ENCODE results near the gene PTGIS.

The PTGIS gene

DNA sequence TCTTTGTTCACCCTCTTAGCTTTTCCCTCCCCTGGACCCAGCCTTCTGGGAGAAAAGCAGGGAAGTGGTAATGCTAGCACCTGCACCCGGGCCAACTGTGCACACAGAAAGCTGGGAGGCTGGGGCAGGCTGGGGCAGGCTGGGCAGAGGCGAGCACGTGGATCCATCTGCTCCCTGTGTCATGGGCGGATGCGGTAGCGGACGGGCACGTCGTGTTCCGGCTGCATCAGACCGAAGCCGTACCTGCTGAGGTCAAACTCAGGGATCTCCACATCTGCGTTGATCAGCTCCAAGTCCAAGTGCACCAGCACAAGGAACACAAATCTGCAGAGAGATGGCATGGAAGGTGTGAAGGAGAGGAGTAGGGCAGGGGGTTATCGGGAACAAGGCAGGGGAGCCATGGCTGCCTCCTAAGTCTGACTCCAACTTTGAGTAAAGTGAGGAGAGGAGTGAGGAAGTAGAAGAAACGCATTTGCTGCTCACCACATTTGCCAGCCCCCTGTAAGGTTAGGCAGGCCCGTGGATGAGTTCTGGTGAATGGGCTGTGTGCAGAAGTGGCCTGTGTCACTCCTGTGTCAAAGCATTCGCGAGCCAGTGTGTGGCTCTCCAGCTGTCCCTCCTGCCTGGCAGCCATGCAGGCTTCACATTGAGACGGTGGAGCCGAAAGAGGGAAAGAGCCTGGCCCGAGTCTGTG lies 60.0 kb downstream of the PTGIS start:
- Histone ChIP-seq H3K9ac (ENCODE audit: low read length) (no peak overlapping the region), H3K4me1 (ENCODE audit: control insufficient read depth, insufficient read depth, low read length) (no peaks in the 10 kb centered on the region), H3K27me3 (ENCODE audit: control insufficient read depth, insufficient read depth, low read length) (no peaks in the 10 kb centered on the region), H3K36me3 (ENCODE audit: control insufficient read depth, insufficient read depth, low read length) (peaks cover 2% of the 10 kb centered on the region; the same call in 1 of the 2 replicates), H3K9me3 (ENCODE audit: control insufficient read depth, insufficient read depth, low read depth, low read length) (no peaks in the 10 kb centered on the region), H3K4me3 (ENCODE audit: low read depth, low read length) (no peak overlapping the region), H3K27ac (ENCODE audit: low read depth, low read length) (no peak overlapping the region)

DNA sequence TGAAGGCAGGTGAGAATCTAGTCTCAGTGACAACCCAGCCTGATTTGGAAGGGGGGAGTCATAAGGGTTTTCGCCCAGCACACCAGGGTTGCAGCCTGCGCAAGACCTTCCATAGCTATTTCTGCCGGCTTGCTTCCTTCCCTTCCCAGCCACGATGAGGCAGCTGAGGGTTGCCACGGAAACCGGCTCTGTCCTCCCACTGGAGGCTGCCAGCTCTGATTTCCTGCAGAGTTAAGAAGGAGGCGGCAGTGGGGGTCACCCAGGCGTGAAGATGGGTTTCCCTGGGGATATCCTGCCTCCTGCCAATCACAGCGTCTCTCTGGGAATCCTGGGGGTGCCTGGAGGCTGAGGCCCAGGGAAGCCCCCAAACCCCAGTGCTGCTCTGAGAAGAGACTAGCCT lies 62.4 kb downstream of the PTGIS start:
- H3K27me3 ChIP-seq (ENCODE audit: control insufficient read depth, insufficient read depth, low read length): no peaks in the 10 kb centered on the region
- H3K4me1 ChIP-seq (ENCODE audit: control insufficient read depth, insufficient read depth, low read length): no peaks in the 10 kb centered on the region
- H3K36me3 ChIP-seq (ENCODE audit: control insufficient read depth, insufficient read depth, low read length): no peaks in the 10 kb centered on the region
- no peak overlapping the region for H3K4me3 ChIP-seq (ENCODE audit: low read depth, low read length)
- peaks cover 3% of the 10 kb centered on the region; the same call in 1 of the 2 replicates for H3K9me3 ChIP-seq (ENCODE audit: control insufficient read depth, insufficient read depth, low read depth, low read length)
- no peak overlapping the region for H3K27ac ChIP-seq (ENCODE audit: low read depth, low read length)
- no peak overlapping the region for H3K9ac ChIP-seq (ENCODE audit: low read length)

DNA sequence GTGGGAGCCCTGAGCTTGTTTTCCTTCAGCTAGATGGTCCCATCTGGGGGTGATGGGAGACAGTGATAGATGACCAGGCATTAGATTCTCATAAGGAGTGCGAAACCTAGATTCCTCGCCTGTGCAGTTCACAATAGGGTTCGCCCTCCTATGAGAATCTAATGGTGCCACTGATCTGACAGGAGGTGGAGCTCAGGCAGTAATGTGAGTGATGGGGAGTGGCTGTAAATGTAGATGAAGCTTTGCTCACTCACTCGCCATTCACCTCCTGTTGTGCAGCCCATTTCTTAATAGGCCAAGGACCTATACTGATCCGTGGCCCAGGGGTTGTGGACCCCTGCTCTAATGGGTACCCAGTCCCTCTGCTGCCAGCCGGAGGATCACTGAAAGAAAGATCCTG lies 64.8 kb downstream of the PTGIS start:
- H3K9me3 ChIP-seq (ENCODE audit: control insufficient read depth, insufficient read depth, low read depth, low read length): peaks cover 3% of the 10 kb centered on the region; the same call in 1 of the 2 replicates
- H3K27me3 ChIP-seq (ENCODE audit: control insufficient read depth, insufficient read depth, low read length): no peaks in the 10 kb centered on the region
- H3K4me3 ChIP-seq (ENCODE audit: low read depth, low read length): no peak overlapping the region
- 0 out of 2 replicates have a peak, but pooled peaks cover 6% of the 10 kb centered on the region for H3K4me1 ChIP-seq (ENCODE audit: control insufficient read depth, insufficient read depth, low read length)
- no peaks in the 10 kb centered on the region for H3K36me3 ChIP-seq (ENCODE audit: control insufficient read depth, insufficient read depth, low read length)
- H3K27ac ChIP-seq (ENCODE audit: low read depth, low read length): no peak overlapping the region
- H3K9ac ChIP-seq (ENCODE audit: low read length): no peak overlapping the region

DNA sequence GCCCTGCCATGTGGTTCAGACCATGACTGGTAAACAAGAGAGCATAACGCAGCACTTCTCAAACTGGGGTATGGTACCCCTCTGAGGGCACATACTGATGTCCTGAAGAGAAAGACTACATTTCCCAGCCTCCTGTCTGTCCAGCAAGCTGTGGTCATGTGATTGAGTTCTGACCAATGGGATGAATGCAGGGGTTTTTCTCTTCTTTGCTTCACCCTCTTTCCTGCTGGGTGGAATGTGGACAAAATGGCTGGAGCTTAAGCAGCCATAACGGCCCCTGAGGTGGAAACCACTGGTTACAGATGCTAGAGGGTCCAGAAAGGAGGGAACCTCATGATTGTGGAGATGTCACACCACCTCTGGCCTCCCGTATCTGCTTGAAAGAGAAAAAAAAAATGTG lies 66.0 kb downstream of the PTGIS start:
- Histone ChIP-seq H3K4me3 (ENCODE audit: low read depth, low read length) (no peak overlapping the region), H3K27me3 (ENCODE audit: control insufficient read depth, insufficient read depth, low read length) (no peaks in the 10 kb centered on the region), H3K36me3 (ENCODE audit: control insufficient read depth, insufficient read depth, low read length) (no peaks in the 10 kb centered on the region), H3K4me1 (ENCODE audit: control insufficient read depth, insufficient read depth, low read length) (peaks cover 13% of the 10 kb centered on the region; the same call in 1 of the 2 replicates), H3K9ac (ENCODE audit: low read length) (no peak overlapping the region), H3K27ac (ENCODE audit: low read depth, low read length) (no peak overlapping the region), H3K9me3 (ENCODE audit: control insufficient read depth, insufficient read depth, low read depth, low read length) (peaks cover 3% of the 10 kb centered on the region; the same call in 1 of the 2 replicates)

DNA sequence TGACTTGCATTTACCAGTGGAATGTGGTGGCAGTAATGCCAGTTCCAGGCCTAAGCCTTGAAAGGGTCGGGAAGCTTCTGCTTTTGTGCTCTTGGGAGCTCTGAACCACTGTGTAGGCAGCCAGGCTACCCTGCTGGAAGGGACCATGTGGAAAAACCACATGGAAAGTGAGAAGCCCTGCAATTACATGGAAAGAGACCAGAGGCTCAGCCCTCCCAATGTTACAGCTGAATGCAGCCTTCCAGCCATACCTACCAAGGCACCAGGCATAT lies 70.6 kb downstream of the PTGIS start:
- no peak overlapping the region for H3K27ac ChIP-seq (ENCODE audit: low read depth, low read length)
- H3K4me1 ChIP-seq (ENCODE audit: control insufficient read depth, insufficient read depth, low read length): peaks cover 14% of the 10 kb centered on the region; the same call in 1 of the 2 replicates
- peaks cover 3% of the 10 kb centered on the region; the same call in 1 of the 2 replicates for H3K9me3 ChIP-seq (ENCODE audit: control insufficient read depth, insufficient read depth, low read depth, low read length)
- H3K36me3 ChIP-seq (ENCODE audit: control insufficient read depth, insufficient read depth, low read length): no peaks in the 10 kb centered on the region
- no peak overlapping the region for H3K9ac ChIP-seq (ENCODE audit: low read length)
- no peak overlapping the region for H3K4me3 ChIP-seq (ENCODE audit: low read depth, low read length)
- no peaks in the 10 kb centered on the region for H3K27me3 ChIP-seq (ENCODE audit: control insufficient read depth, insufficient read depth, low read length)

DNA sequence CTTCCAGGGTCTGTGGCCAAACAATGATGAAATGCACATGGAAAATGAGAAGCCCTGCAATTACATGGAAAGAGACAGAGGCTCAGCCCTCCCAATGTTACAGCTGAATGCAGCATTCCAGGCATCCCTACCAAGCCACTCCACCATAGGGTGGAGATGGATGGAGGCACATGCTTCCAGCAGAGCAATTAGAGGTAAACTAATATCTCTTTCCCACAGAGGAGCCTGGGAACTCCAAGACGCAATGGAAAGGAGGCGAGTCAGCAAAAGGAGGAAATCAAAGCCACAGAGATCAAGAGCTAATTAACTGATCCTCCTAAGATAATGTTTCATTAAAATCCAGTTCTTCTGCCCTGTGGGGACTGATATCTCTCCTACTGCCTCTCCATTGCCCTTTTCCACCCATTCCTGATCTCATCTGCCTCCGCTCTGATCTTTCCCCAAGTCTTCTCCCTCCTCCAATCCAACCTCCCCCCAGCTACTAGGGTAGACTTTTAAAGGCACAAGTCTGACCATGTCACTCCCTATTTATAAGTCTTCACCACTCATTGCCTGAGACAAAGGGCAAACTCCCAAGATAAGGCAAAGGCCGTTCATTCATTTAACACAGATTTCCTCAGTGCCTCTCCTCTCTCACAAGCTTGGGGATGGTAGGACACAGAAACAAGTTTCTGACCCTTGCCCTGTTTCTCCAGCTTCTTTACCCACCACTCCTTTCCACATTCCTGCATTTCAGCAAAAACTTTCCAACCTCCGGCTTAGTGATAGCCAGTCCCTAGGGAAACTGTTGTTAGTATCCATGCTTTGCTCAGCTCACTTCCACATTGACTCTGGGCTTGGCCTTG lies 71.2 kb downstream of the PTGIS start:
- Histone ChIP-seq H3K4me3 (ENCODE audit: low read depth, low read length) (no peak overlapping the region), H3K36me3 (ENCODE audit: control insufficient read depth, insufficient read depth, low read length) (no peaks in the 10 kb centered on the region), H3K9ac (ENCODE audit: low read length) (no peak overlapping the region), H3K9me3 (ENCODE audit: control insufficient read depth, insufficient read depth, low read depth, low read length) (no peaks in the 10 kb centered on the region), H3K27ac (ENCODE audit: low read depth, low read length) (no peak overlapping the region), H3K4me1 (ENCODE audit: control insufficient read depth, insufficient read depth, low read length) (peaks cover 14% of the 10 kb centered on the region; the same call in 1 of the 2 replicates), H3K27me3 (ENCODE audit: control insufficient read depth, insufficient read depth, low read length) (no peaks in the 10 kb centered on the region)

DNA sequence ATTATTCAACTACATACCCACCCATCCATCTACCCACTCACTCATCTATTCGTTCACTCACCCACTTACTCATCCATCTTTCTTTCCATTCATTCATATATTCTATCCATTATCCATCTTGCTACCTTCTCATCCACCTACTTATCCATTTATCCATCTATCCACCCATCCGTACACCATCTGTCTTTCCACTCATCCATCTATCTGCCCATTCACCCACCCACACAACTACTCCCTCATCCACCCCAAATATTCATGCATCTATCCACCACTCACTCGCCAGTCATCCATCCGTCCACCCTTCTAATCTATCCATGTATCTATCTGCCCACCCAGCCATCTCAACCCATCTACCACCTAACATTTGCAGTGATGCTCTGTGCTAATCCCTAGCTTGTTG lies 71.9 kb downstream of the PTGIS start:
- H3K27ac ChIP-seq (ENCODE audit: low read depth, low read length): no peak overlapping the region
- no peak overlapping the region for H3K4me3 ChIP-seq (ENCODE audit: low read depth, low read length)
- no peaks in the 10 kb centered on the region for H3K27me3 ChIP-seq (ENCODE audit: control insufficient read depth, insufficient read depth, low read length)
- H3K9ac ChIP-seq (ENCODE audit: low read length): no peak overlapping the region
- peaks cover 14% of the 10 kb centered on the region; the same call in 1 of the 2 replicates for H3K4me1 ChIP-seq (ENCODE audit: control insufficient read depth, insufficient read depth, low read length)
- no peaks in the 10 kb centered on the region for H3K9me3 ChIP-seq (ENCODE audit: control insufficient read depth, insufficient read depth, low read depth, low read length)
- no peaks in the 10 kb centered on the region for H3K36me3 ChIP-seq (ENCODE audit: control insufficient read depth, insufficient read depth, low read length)

DNA sequence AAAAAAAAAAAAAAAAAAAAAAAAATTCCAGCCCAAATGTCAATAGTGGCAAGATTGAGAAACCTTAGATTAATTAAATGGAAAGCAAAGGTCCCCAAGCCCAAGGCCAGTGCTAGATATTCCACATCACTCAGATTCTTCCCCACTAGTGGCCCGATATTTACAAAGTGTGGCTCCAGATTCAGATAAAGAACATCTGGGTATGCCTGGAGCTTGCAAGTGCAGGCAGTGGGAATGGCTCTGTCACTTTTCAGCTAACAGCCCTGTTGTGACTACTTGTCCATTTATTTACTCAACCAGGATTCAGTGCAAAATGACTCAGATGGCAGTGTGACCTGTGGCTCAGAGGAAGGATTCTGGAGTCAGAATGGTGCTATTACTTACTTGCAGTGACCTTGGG lies 77.2 kb downstream of the PTGIS start:
- peaks cover 4% of the 10 kb centered on the region; the same call in 1 of the 2 replicates for H3K9me3 ChIP-seq (ENCODE audit: control insufficient read depth, insufficient read depth, low read depth, low read length)
- H3K4me3 ChIP-seq (ENCODE audit: low read depth, low read length): no peak overlapping the region
- H3K9ac ChIP-seq (ENCODE audit: low read length): no peak overlapping the region
- peaks cover 23% of the 10 kb centered on the region for H3K27me3 ChIP-seq (ENCODE audit: control insufficient read depth, insufficient read depth, low read length)
- no peaks in the 10 kb centered on the region for H3K36me3 ChIP-seq (ENCODE audit: control insufficient read depth, insufficient read depth, low read length)
- H3K4me1 ChIP-seq (ENCODE audit: control insufficient read depth, insufficient read depth, low read length): no peaks in the 10 kb centered on the region
- no peak overlapping the region for H3K27ac ChIP-seq (ENCODE audit: low read depth, low read length)

DNA sequence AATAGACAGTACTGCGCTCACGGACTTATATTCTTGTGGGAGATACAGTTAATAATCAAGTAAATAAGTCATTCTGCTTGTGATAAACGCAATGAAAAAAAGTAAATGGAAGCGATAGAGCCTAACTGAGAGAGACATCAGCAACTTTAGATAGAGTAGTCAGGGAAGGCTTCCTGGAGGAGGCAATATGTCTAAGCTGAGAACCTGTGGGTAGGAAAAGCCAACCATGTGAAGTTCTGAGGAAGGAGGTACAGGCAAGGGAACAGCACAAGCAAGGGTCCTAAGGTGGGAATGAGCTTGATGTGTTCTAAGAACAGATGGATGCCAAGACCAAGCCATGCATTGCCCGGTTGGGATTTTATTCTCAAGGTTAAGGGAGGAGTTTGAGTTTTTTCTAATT lies 78.2 kb downstream of the PTGIS start:
- H3K27ac ChIP-seq (ENCODE audit: low read depth, low read length): no peak overlapping the region
- H3K4me1 ChIP-seq (ENCODE audit: control insufficient read depth, insufficient read depth, low read length): no peaks in the 10 kb centered on the region
- peaks cover 4% of the 10 kb centered on the region; the same call in 1 of the 2 replicates for H3K9me3 ChIP-seq (ENCODE audit: control insufficient read depth, insufficient read depth, low read depth, low read length)
- H3K9ac ChIP-seq (ENCODE audit: low read length): no peak overlapping the region
- H3K27me3 ChIP-seq (ENCODE audit: control insufficient read depth, insufficient read depth, low read length): peaks cover 33% of the 10 kb centered on the region
- H3K4me3 ChIP-seq (ENCODE audit: low read depth, low read length): no peak overlapping the region
- no peaks in the 10 kb centered on the region for H3K36me3 ChIP-seq (ENCODE audit: control insufficient read depth, insufficient read depth, low read length)

DNA sequence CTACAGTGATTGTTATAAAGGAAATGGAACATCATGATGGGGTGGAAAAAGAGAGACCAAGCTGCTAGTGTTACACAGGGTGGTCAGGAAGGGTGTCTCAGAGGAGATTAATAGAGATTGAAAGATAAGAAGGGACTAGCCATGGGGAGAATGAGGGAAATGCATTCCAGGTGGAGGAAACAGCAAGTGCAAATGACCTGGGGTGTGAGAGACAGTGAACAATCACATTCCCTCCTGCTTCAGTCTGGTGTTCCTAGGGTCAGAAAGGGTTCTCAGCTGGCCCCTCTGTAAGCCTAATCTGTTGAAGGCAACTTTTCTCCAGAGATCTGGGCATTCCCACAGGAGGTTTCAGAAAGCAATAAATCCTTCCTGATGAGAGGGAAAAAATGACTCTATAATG lies 81.9 kb downstream of the PTGIS start:
- peaks cover 4% of the 10 kb centered on the region; the same call in 1 of the 2 replicates for H3K9me3 ChIP-seq (ENCODE audit: control insufficient read depth, insufficient read depth, low read depth, low read length)
- no peak overlapping the region for H3K27ac ChIP-seq (ENCODE audit: low read depth, low read length)
- peaks cover 56% of the 10 kb centered on the region for H3K27me3 ChIP-seq (ENCODE audit: control insufficient read depth, insufficient read depth, low read length)
- H3K4me1 ChIP-seq (ENCODE audit: control insufficient read depth, insufficient read depth, low read length): no peaks in the 10 kb centered on the region
- H3K36me3 ChIP-seq (ENCODE audit: control insufficient read depth, insufficient read depth, low read length): no peaks in the 10 kb centered on the region
- H3K4me3 ChIP-seq (ENCODE audit: low read depth, low read length): no peak overlapping the region
- H3K9ac ChIP-seq (ENCODE audit: low read length): no peak overlapping the region

DNA sequence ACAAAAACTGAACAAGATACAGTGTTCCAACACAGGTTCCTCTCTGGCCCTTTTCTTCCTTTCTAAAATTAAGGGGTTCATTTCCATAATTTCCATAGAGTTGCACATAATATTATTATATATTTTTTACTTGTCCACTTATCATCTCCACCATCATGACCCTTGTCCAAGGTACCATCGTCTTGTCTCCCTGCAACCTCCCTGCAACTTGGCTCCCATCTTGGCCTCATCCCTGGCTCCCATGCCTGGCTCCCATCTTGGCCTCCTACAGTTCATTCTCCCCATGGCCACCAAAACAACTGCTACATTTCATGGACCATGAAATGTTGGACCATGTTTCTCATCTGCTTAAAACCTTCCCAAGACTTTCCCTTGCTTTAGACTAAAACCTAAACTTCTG lies 82.4 kb downstream of the PTGIS start:
- Histone ChIP-seq H3K4me3 (ENCODE audit: low read depth, low read length) (no peak overlapping the region), H3K9me3 (ENCODE audit: control insufficient read depth, insufficient read depth, low read depth, low read length) (peaks cover 4% of the 10 kb centered on the region; the same call in 1 of the 2 replicates), H3K27me3 (ENCODE audit: control insufficient read depth, insufficient read depth, low read length) (peaks cover 56% of the 10 kb centered on the region), H3K4me1 (ENCODE audit: control insufficient read depth, insufficient read depth, low read length) (no peaks in the 10 kb centered on the region), H3K27ac (ENCODE audit: low read depth, low read length) (no peak overlapping the region), H3K9ac (ENCODE audit: low read length) (no peak overlapping the region), H3K36me3 (ENCODE audit: control insufficient read depth, insufficient read depth, low read length) (no peaks in the 10 kb centered on the region)

Measured in HUES6 (cell line).